Body of pancreas (tissue), 4 donors: ENCODE data around the gene CCDC6.

ENCODE experiments used
- POLR2A ChIP-seq, 3 donors: fragments of 450-650 bp; IDR thresholded peaks; one replicate each; pipeline ENCODE4 v1.6.1; 2016; ENCODE audit warnings: antibody characterized with exemption in 3 of 3, mild to moderate bottlenecking in 2 of 3
- TF ChIP-seq, protein P1 (sequence below), 7 experiments: fragments of 450-650 bp in 4 of 7; fragments of 200-600 bp in 3 of 7; sonication (generic) in 3 of 7; IDR thresholded peaks; one replicate each; pipeline ENCODE4 v1.5.1; 2016 to 2019; ENCODE audit warnings: antibody characterized with exemption in 7 of 7

GRCh38 chr10:59856104-59856503 is 50.3 kb downstream of the CCDC6 start:
- TF ChIP-seq, protein P1, sequence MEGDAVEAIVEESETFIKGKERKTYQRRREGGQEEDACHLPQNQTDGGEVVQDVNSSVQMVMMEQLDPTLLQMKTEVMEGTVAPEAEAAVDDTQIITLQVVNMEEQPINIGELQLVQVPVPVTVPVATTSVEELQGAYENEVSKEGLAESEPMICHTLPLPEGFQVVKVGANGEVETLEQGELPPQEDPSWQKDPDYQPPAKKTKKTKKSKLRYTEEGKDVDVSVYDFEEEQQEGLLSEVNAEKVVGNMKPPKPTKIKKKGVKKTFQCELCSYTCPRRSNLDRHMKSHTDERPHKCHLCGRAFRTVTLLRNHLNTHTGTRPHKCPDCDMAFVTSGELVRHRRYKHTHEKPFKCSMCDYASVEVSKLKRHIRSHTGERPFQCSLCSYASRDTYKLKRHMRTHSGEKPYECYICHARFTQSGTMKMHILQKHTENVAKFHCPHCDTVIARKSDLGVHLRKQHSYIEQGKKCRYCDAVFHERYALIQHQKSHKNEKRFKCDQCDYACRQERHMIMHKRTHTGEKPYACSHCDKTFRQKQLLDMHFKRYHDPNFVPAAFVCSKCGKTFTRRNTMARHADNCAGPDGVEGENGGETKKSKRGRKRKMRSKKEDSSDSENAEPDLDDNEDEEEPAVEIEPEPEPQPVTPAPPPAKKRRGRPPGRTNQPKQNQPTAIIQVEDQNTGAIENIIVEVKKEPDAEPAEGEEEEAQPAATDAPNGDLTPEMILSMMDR (IDR thresholded peaks at IDR 0.05), result no peak
- no peak for TF ChIP-seq POLR2A (IDR thresholded peaks at IDR 0.05)
